C4-2B (cell line): Measurements from ENCODE around the gene OR2T5.
"Not testable (repeated sequence)": the region's sequence is repeated elsewhere in the genome, so short reads cannot be mapped to it uniquely, and the experiment has no call there.

Experiments used
- H3K27ac ChIP-seq: fragments of 450-650 bp; 2 replicates; pipeline ENCODE4 v1.5.1; 2017
- ZFX ChIP-seq: fragments of 450-650 bp; IDR thresholded peaks from 2 replicates; pipeline ENCODE4 v1.6.1; 2017
- TF ChIP-seq, protein P1 (sequence below): fragments of 450-650 bp; conservative IDR thresholded peaks from 2 replicates; pipeline ENCODE4 v1.5.1; 2017; ENCODE audit warnings: mild to moderate bottlenecking

The OR2T5 gene

DNA sequence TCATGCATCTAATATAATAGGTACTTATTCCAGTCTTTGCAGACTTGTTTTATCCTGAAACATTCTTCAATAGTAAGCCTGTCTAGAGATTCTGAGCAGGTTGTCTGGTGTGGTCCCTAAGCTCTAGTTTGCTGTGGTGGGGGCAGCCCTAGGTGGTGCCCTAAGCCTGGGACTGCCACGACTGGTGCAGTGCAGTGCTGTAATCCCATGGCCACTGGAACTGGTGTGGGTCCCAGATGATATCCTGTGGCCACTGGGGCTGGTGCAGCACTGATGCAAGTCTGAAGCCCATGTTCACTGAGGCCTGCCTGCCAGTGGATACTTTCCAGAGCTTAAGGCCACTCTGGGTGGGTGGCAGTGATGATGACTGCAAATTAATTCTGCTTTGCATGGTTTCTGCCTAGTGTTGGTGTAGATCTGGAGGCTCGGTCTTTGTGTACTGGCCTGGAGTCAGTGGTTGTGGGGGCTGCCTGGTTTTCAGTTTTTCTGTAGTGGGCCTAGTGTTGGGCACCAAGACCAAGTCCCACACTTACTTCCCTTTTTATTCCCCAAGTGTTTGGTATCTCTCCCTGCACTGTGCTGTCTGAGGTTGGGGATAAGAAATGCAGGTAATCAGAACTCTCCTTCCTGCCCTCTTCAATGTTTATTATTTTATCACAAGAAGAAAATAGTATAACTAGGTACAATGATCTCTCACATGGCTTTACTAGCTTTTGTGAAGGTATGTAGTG lies 12.1 kb downstream of the OR2T5 start:
- H3K27ac ChIP-seq, result not testable (repeated sequence)

DNA sequence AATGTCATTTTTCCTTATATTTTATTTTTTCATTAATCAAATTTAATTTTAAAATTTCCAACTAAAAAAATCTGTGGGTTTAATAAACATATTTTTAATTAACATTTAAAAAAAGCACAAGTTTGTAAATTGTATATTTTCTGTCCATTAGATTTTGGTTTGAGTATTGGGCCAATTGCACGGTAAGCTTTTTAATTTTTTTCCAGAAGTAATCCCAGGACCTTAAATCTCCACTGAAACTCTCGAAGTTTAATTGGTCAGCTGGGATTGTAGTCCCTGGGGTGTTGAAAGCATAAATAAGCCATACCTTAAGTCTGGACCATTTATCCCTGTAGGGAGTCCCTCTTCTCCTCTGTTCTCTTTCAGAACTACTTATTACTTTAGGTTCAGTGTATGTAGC lies 19.4 kb downstream of the OR2T5 start, which contains the start of gene OR2G6:
TSS of gene OR2G6 (plus strand) at position 301 of the 400 bp plus-strand sequence. CDS start 13,574 bp downstream, outside the sequence.
- H3K27ac ChIP-seq, result not testable (repeated sequence)

DNA sequence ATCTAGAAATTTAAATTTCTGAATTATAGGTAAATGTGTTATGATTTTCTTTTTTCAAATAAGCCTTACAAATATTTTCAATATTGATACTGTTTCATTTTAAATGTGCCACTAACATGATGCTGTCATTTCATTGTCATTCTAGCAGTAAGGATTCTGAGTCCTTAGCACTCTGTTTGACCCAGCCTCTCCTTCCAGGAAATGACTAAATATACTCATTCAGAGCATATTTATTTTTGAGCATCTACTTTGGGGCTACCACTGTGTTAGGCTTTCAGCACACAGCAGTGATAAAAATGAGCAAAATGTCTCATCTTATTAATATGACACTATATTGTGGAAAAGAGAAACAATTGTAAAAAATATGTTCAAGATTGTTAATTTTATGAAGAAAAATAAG lies 21.8 kb downstream of the OR2T5 start:
- H3K27ac ChIP-seq, result not testable (repeated sequence)

DNA sequence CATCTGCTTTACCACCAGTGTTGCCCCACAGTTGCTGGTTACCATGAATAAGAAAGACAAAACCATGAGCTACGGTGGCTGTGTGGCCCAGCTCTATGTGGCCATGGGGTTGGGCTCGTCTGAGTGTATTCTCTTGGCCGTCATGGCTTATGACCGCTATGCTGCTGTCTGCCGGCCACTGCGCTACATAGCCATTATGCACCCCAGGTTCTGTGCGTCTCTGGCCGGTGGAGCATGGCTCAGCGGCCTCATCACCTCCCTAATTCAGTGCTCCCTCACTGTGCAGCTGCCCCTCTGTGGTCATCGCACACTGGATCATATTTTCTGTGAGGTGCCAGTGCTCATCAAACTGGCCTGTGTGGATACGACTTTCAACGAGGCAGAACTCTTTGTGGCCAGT lies 33.5 kb downstream of the OR2T5 start:
- no peak for TF ChIP-seq ZFX
- TF ChIP-seq, protein P1, sequence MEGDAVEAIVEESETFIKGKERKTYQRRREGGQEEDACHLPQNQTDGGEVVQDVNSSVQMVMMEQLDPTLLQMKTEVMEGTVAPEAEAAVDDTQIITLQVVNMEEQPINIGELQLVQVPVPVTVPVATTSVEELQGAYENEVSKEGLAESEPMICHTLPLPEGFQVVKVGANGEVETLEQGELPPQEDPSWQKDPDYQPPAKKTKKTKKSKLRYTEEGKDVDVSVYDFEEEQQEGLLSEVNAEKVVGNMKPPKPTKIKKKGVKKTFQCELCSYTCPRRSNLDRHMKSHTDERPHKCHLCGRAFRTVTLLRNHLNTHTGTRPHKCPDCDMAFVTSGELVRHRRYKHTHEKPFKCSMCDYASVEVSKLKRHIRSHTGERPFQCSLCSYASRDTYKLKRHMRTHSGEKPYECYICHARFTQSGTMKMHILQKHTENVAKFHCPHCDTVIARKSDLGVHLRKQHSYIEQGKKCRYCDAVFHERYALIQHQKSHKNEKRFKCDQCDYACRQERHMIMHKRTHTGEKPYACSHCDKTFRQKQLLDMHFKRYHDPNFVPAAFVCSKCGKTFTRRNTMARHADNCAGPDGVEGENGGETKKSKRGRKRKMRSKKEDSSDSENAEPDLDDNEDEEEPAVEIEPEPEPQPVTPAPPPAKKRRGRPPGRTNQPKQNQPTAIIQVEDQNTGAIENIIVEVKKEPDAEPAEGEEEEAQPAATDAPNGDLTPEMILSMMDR, result no peak
- no peak overlapping the region for H3K27ac ChIP-seq

DNA sequence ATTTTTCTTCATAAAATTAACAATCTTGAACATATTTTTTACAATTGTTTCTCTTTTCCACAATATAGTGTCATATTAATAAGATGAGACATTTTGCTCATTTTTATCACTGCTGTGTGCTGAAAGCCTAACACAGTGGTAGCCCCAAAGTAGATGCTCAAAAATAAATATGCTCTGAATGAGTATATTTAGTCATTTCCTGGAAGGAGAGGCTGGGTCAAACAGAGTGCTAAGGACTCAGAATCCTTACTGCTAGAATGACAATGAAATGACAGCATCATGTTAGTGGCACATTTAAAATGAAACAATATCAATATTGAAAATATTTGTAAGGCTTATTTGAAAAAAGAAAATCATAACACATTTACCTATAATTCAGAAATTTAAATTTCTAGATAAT lies 49.1 kb downstream of the OR2T5 start:
- not testable (repeated sequence) for H3K27ac ChIP-seq
